ENCODE results near the gene ADGRV1.

ADGRV1 gene

DNA sequence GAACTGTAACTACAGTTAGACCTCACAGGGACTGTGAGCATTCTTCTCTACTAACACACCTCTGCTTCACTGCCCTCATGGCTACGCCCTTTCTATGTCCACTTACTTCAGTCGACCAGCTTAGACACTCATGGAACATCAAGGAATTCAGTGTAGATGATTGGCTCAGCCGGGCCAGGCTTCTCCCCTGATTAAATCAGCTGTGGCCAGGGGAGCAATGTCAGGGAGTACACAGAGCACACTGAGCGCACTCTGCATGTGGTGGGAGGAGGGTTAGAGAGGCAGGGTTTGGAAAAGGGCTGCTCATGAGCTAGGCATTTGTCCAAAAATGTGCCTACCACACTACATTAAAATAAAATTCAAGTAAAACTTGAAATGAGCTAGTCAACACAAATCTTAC, 424.0 kb downstream of the ADGRV1 start:
- Histone ChIP-seq H3K79me2 (ENCODE audit: control insufficient read depth, low read length) (no peaks in the 10 kb centered on the region), H3K4me3 (ENCODE audit: low read length) (no peak overlapping the region), H3K27me3 (ENCODE audit: control insufficient read depth, low read length) (no peaks in the 10 kb centered on the region), H4K20me1 (ENCODE audit: control insufficient read depth, insufficient read depth, low read depth, low read length) (no peaks in the 10 kb centered on the region), H3K27ac (ENCODE audit: low read depth, low read length) (no peak overlapping the region), H3F3A (ENCODE audit: control insufficient read depth, insufficient read depth) (no peaks in the 10 kb centered on the region), H3K4me2 (ENCODE audit: low read length) (no peak overlapping the region), H3K36me3 (ENCODE audit: control insufficient read depth, low read length) (no peaks in the 10 kb centered on the region), H3K9me3 (ENCODE audit: control insufficient read depth, insufficient read depth, low read length) (no peaks in the 10 kb centered on the region), H3K9me2 (replicated peaks; ENCODE audit: control insufficient read depth, low read length) (no peaks in the 10 kb centered on the region), H3K4me1 (ENCODE audit: control insufficient read depth, low read length) (no peaks in the 10 kb centered on the region)
- no peak for TF ChIP-seq EZH2phosphoT487 (IDR thresholded peaks at IDR 0.05; ENCODE audit: borderline replicate concordance, low read length)
- TF ChIP-seq, protein P1, sequence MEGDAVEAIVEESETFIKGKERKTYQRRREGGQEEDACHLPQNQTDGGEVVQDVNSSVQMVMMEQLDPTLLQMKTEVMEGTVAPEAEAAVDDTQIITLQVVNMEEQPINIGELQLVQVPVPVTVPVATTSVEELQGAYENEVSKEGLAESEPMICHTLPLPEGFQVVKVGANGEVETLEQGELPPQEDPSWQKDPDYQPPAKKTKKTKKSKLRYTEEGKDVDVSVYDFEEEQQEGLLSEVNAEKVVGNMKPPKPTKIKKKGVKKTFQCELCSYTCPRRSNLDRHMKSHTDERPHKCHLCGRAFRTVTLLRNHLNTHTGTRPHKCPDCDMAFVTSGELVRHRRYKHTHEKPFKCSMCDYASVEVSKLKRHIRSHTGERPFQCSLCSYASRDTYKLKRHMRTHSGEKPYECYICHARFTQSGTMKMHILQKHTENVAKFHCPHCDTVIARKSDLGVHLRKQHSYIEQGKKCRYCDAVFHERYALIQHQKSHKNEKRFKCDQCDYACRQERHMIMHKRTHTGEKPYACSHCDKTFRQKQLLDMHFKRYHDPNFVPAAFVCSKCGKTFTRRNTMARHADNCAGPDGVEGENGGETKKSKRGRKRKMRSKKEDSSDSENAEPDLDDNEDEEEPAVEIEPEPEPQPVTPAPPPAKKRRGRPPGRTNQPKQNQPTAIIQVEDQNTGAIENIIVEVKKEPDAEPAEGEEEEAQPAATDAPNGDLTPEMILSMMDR (IDR thresholded peaks at IDR 0.05; ENCODE audit: low read depth, low read length, poor library complexity, severe bottlenecking) = no peak

DNA sequence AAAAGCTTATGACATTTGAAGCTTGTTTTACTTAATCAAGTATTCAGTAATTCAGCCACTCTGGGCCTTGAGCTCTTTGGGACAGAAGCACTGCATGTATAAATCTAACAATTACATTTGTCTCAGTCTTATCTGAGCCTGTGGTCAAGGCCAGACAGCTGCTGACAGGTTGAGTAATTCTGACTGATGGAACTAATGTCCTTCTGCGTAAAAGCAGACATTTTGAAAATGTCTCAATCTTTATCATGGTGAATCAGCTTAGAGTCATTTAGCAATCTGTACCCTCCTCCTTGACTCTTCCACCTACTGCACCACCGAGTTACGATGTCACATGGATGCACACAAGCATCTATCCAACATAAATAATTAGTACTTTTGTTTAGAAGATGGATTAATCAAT, 424.6 kb downstream of the ADGRV1 start:
- no peak overlapping the region for H3K27ac ChIP-seq (ENCODE audit: low read depth, low read length)
- no peak for TF ChIP-seq EZH2phosphoT487 (IDR thresholded peaks at IDR 0.05; ENCODE audit: borderline replicate concordance, low read length)
- TF ChIP-seq, protein P1 (IDR thresholded peaks at IDR 0.05; ENCODE audit: low read depth, low read length, poor library complexity, severe bottlenecking) = no peak

DNA sequence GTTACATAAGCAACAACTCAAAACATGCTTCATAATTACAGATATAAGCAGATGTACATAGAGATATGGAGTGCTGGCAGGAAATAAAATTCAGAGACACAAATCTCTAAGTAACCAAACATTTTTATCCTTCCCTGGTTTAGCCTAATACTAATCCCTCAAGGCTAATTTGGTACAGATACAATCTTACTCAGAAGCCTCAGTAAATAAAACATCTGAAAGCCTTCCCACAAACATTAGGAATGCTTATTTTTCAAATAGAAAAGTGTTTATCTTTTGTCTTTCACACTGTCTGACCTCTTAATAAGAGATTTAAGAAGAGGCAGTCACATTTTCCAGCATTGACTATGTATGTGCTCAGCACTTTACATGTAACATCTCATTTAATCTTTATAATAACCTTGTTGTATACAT, 425.1 kb downstream of the ADGRV1 start:
- Histone ChIP-seq H3K4me3 (ENCODE audit: low read length) (no peak overlapping the region), H3K4me1 (ENCODE audit: control insufficient read depth, low read length) (no peaks in the 10 kb centered on the region), H3K36me3 (ENCODE audit: control insufficient read depth, low read length) (no peaks in the 10 kb centered on the region)

More for the DNA sequence above, 424.6 kb downstream of the ADGRV1 start:
- H3K9me2 ChIP-seq (replicated peaks; ENCODE audit: control insufficient read depth, low read length) = no peaks in the 10 kb centered on the region
- no peaks in the 10 kb centered on the region for H3K36me3 ChIP-seq (ENCODE audit: control insufficient read depth, low read length)
- no peaks in the 10 kb centered on the region for H3K9me3 ChIP-seq (ENCODE audit: control insufficient read depth, insufficient read depth, low read length)
- no peaks in the 10 kb centered on the region for H3K79me2 ChIP-seq (ENCODE audit: control insufficient read depth, low read length)
- H3F3A ChIP-seq (ENCODE audit: control insufficient read depth, insufficient read depth) = no peaks in the 10 kb centered on the region
- H3K4me3 ChIP-seq (ENCODE audit: low read length) = no peak overlapping the region
- H3K4me1 ChIP-seq (ENCODE audit: control insufficient read depth, low read length) = no peaks in the 10 kb centered on the region
- H3K4me2 ChIP-seq (ENCODE audit: low read length) = no peak overlapping the region
- no peaks in the 10 kb centered on the region for H4K20me1 ChIP-seq (ENCODE audit: control insufficient read depth, insufficient read depth, low read depth, low read length)
- H3K27me3 ChIP-seq (ENCODE audit: control insufficient read depth, low read length) = no peaks in the 10 kb centered on the region

More for the DNA sequence above, 425.1 kb downstream of the ADGRV1 start:
- TF ChIP-seq EZH2phosphoT487 (IDR thresholded peaks at IDR 0.05; ENCODE audit: borderline replicate concordance, low read length) = no peak
- TF ChIP-seq, protein P1 (IDR thresholded peaks at IDR 0.05; ENCODE audit: low read depth, low read length, poor library complexity, severe bottlenecking) = no peak
- Histone ChIP-seq H3K27me3 (ENCODE audit: control insufficient read depth, low read length) (no peaks in the 10 kb centered on the region), H3K4me2 (ENCODE audit: low read length) (no peak overlapping the region), H4K20me1 (ENCODE audit: control insufficient read depth, insufficient read depth, low read depth, low read length) (no peaks in the 10 kb centered on the region), H3K27ac (ENCODE audit: low read depth, low read length) (no peak overlapping the region), H3K9me2 (replicated peaks; ENCODE audit: control insufficient read depth, low read length) (no peaks in the 10 kb centered on the region), H3F3A (ENCODE audit: control insufficient read depth, insufficient read depth) (no peaks in the 10 kb centered on the region), H3K9me3 (ENCODE audit: control insufficient read depth, insufficient read depth, low read length) (no peaks in the 10 kb centered on the region), H3K79me2 (ENCODE audit: control insufficient read depth, low read length) (no peaks in the 10 kb centered on the region)

All from DOHH2 (cell line).